ENCODE measurements around the gene SCD5.

Gene SCD5

DNA sequence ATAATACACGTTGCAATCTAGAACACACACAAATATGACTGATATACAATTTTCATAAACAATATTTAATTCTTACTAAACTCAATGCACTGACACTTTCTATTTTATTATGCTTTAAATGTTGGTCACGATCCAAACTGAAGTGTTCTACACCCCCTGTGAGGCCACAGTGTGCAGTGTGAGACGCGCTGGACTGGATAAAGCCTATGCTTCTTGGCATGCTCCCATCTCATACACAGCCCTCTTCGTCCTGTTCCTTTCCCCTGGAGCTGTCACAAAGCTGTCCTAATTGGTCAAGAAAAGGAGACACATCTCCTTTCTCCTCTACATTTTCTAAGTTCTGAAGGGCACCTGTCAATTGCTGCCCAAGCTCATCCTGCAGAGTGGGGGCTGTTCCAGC is 72.0 kb downstream of the SCD5 start:
- no peak for DNase-seq (ENCODE audit: low read depth)
- TF ChIP-seq, protein P1, sequence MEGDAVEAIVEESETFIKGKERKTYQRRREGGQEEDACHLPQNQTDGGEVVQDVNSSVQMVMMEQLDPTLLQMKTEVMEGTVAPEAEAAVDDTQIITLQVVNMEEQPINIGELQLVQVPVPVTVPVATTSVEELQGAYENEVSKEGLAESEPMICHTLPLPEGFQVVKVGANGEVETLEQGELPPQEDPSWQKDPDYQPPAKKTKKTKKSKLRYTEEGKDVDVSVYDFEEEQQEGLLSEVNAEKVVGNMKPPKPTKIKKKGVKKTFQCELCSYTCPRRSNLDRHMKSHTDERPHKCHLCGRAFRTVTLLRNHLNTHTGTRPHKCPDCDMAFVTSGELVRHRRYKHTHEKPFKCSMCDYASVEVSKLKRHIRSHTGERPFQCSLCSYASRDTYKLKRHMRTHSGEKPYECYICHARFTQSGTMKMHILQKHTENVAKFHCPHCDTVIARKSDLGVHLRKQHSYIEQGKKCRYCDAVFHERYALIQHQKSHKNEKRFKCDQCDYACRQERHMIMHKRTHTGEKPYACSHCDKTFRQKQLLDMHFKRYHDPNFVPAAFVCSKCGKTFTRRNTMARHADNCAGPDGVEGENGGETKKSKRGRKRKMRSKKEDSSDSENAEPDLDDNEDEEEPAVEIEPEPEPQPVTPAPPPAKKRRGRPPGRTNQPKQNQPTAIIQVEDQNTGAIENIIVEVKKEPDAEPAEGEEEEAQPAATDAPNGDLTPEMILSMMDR (IDR thresholded peaks at IDR 0.05; ENCODE audit: low read depth, low read length, missing control alignments) = no peak
- no peak overlapping the region for H3K4me3 ChIP-seq (ENCODE audit: low read depth, low read length)

DNA sequence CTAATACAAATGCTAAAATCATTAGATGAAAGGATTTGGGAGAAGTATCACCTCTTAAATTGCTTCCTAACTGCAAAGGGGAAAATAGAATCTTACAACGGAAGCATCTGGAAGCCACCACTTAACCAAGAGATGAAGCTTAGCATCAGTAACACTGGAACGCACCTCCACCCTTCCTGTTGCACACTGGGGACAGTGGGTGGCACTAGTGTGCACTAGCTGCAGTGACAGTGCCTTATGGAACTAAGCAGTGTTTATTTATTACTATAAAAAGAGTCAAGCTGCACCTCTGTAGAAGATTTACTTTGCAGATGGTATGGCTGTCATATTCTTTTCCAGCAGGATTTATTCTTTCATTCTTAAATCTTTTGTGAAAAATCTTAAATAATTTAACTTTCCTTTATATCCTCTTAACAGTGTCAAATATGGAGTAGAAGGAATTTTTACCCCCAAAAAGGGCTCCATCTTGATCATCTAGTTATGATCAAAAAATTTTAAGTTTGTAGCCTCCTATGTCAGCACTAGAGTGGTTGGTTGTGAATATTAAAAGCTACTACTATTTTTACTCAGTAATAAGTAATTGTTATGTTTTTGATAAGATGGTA is 76.7 kb downstream of the SCD5 start:
- no peak for DNase-seq (ENCODE audit: low read depth)
- TF ChIP-seq, protein P1 (IDR thresholded peaks at IDR 0.05; ENCODE audit: low read depth, low read length, missing control alignments) = peak; percentile 61
- no peak overlapping the region for H3K4me3 ChIP-seq (ENCODE audit: low read depth, low read length)

DNA sequence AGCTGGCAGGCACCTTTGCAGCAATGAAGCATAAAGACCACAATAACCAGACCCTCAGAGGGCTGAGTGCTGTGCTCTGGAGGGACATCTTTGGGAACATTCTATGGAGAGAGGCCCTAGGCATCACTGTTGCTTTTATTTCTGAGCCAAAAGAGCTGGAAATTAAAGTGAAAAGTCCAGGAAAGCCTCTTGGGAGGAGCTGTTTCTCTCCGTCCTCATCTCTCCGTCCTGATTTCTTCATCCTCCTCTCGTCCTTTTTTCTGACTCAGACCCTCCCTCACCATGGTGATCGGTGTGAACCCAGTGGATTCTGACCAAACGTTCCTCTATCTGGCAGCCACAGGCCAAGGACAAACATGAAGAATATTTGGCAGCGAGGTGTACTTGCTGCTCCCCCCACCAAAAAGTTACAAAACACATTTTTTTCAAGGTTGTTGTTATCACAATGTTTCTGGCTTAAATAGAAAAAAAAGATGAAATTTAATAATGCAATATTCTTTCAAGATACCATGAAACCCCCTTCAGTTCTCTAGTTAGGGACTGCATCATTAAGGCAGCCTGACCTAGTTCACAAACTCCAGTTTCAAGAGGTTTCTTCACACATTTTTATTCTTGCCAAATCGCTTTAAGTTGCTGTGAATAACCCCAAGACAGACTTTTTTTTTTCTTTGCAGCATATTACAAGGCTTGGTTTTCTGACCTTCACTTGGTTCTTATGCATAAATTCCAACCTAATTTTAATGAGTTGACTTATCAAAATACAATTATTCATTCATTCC is 80.2 kb downstream of the SCD5 start:
- DNase-seq (ENCODE audit: low read depth) = no peak
- TF ChIP-seq, protein P1 (IDR thresholded peaks at IDR 0.05; ENCODE audit: low read depth, low read length, missing control alignments) = no peak
- H3K4me3 ChIP-seq (ENCODE audit: low read depth, low read length) = no peak overlapping the region

DNA sequence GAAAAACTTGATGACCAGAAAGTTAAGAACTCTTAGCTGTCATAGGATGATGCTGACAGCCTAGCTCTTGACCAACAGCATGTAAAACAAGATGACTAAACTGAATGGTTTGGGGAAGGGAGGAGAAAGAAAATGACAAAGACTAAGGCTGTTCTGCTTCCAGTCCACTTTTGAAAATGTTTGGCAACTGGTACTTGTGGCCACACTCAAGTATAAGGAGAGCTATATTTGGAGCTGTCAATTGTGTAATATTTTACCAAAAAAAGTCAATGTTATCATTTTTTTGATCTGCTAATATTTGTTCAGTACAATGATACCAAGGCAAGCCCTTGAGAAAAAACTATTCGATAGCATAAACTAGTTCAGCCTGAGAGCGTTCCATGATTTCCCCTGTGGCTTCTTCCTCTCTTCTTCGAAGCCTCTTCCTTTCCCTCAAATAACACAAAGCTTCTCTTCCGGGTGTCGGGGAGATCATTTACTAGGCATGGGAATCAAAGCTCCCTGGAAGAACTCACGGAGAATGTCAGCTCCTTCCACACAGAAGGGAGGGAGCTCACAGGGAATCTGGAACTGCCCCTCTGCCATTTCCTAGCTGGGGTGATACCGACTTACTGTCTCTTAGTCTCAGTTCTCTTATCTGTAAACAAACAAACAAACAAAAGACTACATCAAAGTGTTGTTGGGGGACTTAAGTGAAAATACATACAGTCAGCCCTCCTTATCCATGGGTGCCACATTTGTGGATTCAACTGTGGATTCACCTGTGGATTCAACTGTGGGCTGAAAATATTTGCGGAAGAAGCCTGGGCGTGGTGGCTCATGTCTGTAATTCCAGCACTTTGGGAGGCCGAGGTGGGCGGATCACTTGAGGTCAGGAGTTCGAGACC is 82.6 kb downstream of the SCD5 start:
- TF ChIP-seq, protein P1 (IDR thresholded peaks at IDR 0.05; ENCODE audit: low read depth, low read length, missing control alignments) = no peak
- H3K4me3 ChIP-seq (ENCODE audit: low read depth, low read length) = no peak overlapping the region
- no peak for DNase-seq (ENCODE audit: low read depth)

DNA sequence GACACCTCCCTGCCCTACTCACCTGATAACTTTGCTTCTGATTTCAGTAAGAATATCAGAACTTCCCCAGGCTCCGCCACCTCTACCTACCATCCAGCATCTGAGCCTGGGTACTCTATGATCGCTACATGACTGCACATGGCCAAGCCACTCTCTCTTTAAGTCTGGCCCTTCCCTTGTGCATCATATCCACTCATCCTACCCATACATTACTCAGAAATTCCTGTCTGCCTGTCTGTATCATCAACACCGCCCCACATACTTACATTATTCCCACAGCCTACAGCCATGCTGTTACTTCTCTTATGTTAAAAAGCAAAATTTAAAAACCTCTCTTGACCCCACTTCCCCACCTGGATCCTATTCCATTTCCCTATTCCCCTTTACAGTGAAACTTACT is 84.7 kb downstream of the SCD5 start:
- DNase-seq (ENCODE audit: low read depth) = no peak

DNA sequence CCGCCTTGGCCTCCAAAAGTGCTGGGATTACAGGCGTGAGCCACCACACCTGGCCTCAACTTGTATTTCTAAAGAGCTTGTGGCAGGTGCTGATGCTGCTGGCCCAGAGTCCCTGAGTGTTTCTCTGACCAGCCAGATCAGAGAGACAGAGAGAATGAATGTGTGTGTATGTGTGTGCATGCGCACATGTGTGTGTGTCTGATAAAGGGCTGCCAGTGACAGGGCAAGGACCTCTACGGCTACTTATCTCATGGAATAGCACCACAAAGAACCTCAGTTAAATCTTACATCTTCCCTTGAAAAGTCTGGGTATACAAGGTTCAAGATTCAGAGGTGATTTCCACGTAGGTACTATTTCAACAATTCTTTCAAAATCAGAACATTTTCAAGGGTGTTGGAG is 86.0 kb downstream of the SCD5 start:
- H3K4me3 ChIP-seq (ENCODE audit: low read depth, low read length) = no peak overlapping the region
- no peak for DNase-seq (ENCODE audit: low read depth)
- TF ChIP-seq, protein P1 (IDR thresholded peaks at IDR 0.05; ENCODE audit: low read depth, low read length, missing control alignments) = no peak

More for the DNA sequence above, 84.7 kb downstream of the SCD5 start:
- H3K4me3 ChIP-seq (ENCODE audit: low read depth, low read length) = no peak overlapping the region
- TF ChIP-seq, protein P1 (IDR thresholded peaks at IDR 0.05; ENCODE audit: low read depth, low read length, missing control alignments) = no peak
